ENCODE data around the gene PJA2.
A peak's percentile ranks its signal among the peaks of the same experiment; 100 is the strongest.

PJA2 gene

GRCh38 chr5:109340351-109340750 is 69.4 kb downstream of the PJA2 start:
- in situ Hi-C loops (cut with HindIII; ENCODE audit: low pct_ligation_motif_present, low sequenced_read_pairs) = no loop called here
- H3K27me3 ChIP-seq (replicated peaks) = no peaks in the 10 kb centered on the region
- H3K27ac ChIP-seq = no peak overlapping the region
- DNase-seq = no peak
- peaks cover 27% of the 10 kb centered on the region for H3K36me3 ChIP-seq (replicated peaks)
- TF ChIP-seq CTCF (IDR thresholded peaks at IDR 0.05; ENCODE audit: low read depth, low read length, missing control alignments) = no peak
- H3K4me3 ChIP-seq (ENCODE audit: low read depth, low read length) = no peak overlapping the region

- no peak overlapping the region for H3K4me3 ChIP-seq (ENCODE audit: low read depth, low read length)
- H3K27me3 ChIP-seq (replicated peaks) = no peaks in the 10 kb centered on the region
- no peak overlapping the region for H3K27ac ChIP-seq
- no peak for DNase-seq
- in situ Hi-C loops (cut with HindIII; ENCODE audit: low pct_ligation_motif_present, low sequenced_read_pairs) = no loop called here
- peaks cover 17% of the 10 kb centered on the region for H3K36me3 ChIP-seq (replicated peaks)
- TF ChIP-seq CTCF (IDR thresholded peaks at IDR 0.05; ENCODE audit: low read depth, low read length, missing control alignments) = no peak
Measured at GRCh38 chr5:109335114-109335513, 74.7 kb downstream of the PJA2 start.

GRCh38 chr5:109334056-109334455 is 75.7 kb downstream of the PJA2 start:
- H3K4me3 ChIP-seq (ENCODE audit: low read depth, low read length) = no peak overlapping the region
- in situ Hi-C loops (cut with HindIII; ENCODE audit: low pct_ligation_motif_present, low sequenced_read_pairs) = no loop called here
- no peak for TF ChIP-seq CTCF (IDR thresholded peaks at IDR 0.05; ENCODE audit: low read depth, low read length, missing control alignments)
- peaks cover 14% of the 10 kb centered on the region for H3K36me3 ChIP-seq (replicated peaks)
- H3K27ac ChIP-seq = no peak overlapping the region
- no peak for DNase-seq
- H3K27me3 ChIP-seq (replicated peaks) = no peaks in the 10 kb centered on the region

- peaks cover 5% of the 10 kb centered on the region for H3K36me3 ChIP-seq (replicated peaks)
- in situ Hi-C loops (cut with HindIII; ENCODE audit: low pct_ligation_motif_present, low sequenced_read_pairs) = no loop called here
- DNase-seq = peak; percentile 45
- H3K27ac ChIP-seq = no peak overlapping the region
- no peak for TF ChIP-seq CTCF (IDR thresholded peaks at IDR 0.05; ENCODE audit: low read depth, low read length, missing control alignments)
- no peak overlapping the region for H3K4me3 ChIP-seq (ENCODE audit: low read depth, low read length)
- no peaks in the 10 kb centered on the region for H3K27me3 ChIP-seq (replicated peaks)
Measured at GRCh38 chr5:109329333-109330237, 80.2 kb downstream of the PJA2 start.

GRCh38 chr5:109328626-109329025 is 81.1 kb downstream of the PJA2 start:
- in situ Hi-C loops (cut with HindIII; ENCODE audit: low pct_ligation_motif_present, low sequenced_read_pairs) = no loop called here

More at GRCh38 chr5:109328626-109329025, 81.1 kb downstream of the PJA2 start:
- Histone ChIP-seq H3K4me3 (ENCODE audit: low read depth, low read length) (no peak overlapping the region), H3K27me3 (replicated peaks) (no peaks in the 10 kb centered on the region), H3K36me3 (replicated peaks) (peaks cover 5% of the 10 kb centered on the region), H3K27ac (no peak overlapping the region)
- TF ChIP-seq CTCF (IDR thresholded peaks at IDR 0.05; ENCODE audit: low read depth, low read length, missing control alignments) = no peak
- DNase-seq = no peak
